Brain pericyte (primary cell): Measurements from ENCODE around the gene PRSS33.

Experiments
- DNase-seq: peaks from one replicate; pipeline ENCODE4 v3.0.0-alpha.2; 2012; ENCODE audit warnings: low read depth, low spot score

PRSS33 gene, protein sequence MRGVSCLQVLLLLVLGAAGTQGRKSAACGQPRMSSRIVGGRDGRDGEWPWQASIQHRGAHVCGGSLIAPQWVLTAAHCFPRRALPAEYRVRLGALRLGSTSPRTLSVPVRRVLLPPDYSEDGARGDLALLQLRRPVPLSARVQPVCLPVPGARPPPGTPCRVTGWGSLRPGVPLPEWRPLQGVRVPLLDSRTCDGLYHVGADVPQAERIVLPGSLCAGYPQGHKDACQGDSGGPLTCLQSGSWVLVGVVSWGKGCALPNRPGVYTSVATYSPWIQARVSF

DNA sequence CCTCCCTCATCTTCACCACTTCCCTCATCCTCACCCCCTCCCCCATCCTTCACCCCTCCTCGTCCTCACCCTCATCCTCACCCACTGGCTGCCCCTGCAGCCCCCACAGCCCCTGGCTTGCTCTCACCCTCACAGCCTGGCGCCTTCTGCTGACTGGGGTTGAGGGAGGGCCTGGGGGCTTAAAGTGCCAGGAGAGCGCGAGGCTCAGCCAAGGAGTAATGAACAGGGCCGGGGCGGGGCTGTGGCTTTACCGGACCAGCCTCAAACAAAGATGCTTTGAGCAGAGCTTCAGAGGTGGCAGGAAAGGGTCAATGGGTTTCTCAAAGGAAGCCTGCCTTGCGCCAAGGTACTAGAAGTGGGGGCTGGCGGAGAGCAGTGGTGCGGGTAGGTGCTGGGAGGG is at the start of gene PRSS33:
Gene PRSS33 (minus strand): TSS at position 155 of the 400 bp plus-strand sequence. CDS start 1,013 bp downstream, outside the sequence.
- no peak for DNase-seq

DNA sequence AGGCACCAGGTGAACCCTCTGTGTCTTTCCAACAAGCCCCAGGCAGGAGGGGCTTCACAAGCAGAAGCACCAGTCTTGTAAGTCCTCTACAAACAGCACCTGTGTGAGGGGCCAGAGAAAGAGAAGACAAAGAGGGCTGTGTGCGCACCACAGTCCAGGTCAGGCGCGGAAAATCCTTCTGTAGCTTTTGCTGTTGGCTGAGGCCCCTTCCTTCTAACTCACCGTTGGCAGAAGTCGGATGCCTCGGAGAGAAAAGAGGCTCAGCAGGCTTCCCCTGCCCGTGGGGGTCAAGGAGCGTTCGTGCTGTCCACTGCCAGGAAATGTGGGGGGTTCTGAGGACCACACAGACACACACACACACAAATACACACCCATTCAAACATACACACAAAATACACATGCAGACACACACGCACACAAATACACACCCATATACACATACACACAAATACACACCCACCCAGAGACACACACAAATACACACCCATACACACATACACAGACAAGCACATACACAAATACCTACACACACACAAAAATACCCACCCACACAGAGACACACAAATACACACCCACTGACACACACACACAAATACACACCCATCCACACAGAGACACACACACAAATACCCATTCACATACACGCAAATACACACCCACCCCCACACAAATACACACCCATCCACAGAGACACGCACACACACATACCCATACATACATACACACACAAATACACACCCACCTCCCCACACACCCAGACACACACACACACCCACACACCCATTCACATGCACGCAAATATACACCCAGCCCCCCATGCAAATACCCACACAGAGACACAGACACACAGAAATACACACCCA is 49.5 kb upstream of the PRSS33 start:
- DNase-seq = no peak

DNA sequence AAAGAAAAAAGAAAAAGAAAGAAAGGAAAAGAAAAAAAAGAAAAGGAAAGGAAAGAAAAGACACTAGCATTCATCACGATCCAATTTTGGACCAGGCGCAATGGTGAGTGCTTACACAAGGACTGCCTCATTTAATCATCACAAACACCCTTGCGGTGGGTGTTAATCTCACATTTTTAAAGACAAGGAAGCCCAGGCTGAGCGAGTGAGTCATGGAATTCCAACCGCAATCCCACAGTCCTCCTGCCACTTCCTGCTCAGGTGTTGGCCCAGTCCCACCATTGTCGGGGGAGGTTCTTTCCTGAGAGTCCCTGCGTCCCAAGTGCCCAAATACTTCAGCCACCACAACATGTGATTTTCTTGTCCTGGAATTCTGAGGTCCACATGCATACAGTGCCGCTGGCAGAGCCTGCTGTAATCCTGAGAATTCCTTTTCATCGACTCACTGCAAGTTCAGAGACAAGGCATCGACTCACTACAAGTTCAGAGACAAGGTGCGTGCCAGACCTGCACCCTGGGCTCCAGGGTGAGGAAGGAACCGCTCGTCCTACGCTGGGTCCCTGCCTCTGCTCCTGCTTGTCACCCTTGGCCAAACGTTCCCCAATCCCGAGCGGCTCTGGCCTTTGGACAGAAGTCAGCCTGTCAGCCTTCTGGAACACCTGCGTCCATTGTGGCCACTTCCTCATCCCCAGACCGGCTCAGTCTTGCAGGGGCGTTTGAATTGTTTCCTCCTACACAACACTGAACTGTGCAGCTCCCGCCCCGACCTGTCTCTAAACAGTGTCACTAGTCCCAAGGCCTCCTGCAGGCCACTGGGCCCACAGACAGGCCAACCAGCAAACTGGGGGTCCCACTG is 48.5 kb upstream of the PRSS33 start:
- DNase-seq = no peak

DNA sequence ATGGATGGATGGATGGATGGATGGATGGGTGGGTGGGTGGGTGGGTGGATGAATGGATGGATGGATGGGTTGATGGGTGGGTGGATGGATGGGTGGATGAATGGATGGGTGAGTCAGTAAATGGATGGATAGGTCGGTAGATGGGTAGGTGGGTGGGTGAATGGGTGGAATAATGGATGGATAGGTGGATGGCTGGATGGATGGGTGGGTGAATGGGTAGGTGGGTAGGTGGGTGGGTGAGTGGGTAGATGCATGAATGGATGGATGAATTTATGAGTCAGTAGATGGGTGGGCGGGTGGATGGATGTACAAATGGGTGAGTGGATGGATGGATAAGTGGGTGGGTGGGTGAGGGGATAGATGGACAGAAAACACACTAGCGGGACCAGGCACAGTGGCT is 47.6 kb upstream of the PRSS33 start:
- no peak for DNase-seq

DNA sequence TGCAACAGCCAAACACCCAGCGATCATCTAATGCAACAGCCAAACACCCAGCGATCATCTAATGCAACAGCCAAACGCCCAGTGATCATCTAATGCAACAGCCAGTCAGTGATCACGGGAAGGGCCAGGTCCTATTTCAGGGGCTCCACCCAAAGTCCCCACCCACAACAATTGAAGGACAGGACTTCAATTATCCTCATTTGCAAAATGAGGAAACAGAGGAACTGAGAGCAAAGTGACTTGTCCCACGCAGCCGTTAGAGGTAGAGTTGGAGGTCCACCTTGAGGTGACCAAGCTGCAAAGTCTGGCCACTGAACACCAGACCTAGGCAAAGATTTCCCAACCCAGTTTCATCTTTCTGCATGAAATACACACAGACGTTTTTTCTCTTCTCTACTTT is 46.4 kb upstream of the PRSS33 start:
- DNase-seq = no peak

DNA sequence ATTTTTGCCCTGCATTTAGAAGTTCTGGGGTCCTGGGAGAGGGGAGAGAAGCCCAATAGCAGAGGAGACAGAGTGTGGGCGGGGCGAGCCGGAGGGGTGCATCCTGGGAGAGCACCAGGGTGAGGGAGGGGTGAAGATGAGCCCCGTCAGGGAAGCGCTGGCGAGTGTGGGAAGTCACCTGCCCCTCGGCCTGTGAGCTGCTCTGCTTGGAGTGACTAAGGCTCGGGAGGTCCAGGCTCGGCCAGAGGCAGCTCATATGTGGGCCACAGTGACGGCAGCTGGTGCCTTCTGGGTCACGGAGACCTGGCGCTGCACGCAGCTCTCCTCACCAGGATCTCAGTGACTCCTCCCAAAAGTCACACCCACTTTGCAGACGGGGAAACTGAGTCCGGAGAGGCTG is 43.8 kb upstream of the PRSS33 start:
- no peak for DNase-seq

DNA sequence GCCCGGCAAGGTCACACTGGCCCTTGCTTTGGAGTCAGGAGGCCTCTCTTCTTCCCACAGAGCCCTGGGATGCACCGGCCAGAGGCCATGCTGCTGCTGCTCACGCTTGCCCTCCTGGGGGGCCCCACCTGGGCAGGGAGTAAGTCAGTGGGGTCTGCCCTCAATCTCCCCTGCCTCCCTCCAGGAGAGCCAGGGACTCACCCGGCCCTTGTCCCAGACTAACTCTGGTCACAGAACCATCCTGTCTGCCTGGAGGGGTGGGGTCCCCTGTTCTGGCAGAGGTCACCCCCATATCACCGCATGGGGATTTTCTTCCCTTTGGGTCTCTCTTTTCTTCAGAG is 43.0 kb upstream of the PRSS33 start:
- DNase-seq = no peak

DNA sequence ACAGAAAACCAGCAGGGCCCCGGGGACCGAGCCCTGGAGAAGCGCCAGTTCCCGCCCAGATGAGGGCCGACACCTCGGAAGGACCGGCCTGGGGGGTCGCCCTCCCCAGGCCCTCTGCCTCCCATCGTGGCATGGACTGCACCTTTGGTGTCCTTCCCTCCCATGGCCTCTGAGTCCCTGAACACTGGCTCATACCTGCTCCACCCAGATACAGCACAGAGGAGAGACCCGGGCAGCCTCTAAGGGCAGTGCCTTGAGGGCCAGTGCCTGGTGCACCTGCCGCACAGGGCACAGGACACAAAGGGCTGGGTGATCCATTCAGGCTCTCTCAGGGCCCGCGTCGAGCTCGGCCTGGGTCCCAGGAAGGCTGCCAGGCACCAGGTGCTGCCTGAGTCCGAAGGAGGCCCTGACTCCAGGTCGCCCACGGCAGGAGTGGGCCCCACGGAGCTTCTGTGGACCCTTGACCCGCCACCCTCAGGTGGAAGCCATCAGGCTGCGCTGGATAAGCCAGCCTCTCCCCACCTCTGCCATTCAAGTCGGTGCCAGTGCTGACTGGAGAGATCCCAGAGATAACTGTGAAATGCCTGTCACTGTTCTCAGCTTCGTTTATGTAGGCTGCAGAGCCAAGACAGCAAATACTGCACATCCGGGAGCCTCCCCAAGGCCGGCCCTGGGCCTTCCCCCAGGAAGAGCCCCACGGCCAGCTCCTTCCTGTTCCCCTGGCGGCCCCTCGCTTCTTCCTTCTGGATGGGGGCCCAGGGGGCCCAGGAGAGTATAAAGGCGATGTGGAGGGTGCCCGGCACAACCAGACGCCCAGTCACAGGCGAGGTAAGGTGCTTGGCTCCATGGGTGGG is 42.4 kb upstream of the PRSS33 start, which contains the start of gene ZG16B:
Gene ZG16B (plus strand): TSS at position 803 of the 854 bp plus-strand sequence. CDS start 139 bp downstream, outside the sequence.
- no peak for DNase-seq

DNA sequence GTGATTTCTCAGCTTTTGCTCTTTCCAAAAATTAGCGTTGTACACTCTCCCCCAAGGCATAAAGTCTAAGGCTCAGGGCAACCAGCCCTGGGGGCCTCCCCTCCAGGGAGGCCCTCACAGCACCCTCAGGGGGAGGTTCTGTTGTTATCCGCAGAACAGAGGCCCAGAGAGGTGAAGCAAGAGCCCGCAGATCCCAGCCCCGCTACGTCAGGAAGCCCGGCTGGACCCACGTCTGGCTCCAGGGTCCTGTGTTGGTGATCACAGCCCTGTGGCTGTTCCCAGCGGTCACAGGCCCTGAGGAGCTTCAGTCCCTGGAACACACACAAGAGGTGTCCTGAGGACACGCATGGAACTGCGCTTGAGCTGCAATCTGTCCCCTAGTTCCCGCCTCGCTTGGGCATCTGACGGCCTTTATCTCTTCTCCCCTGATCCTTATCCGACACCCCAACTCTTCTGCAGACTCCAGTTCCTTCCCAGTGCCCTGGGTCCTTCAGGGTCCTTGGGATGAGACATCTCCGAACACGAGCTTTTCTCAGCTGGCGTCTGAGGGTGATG is 41.6 kb upstream of the PRSS33 start:
- DNase-seq = no peak

DNA sequence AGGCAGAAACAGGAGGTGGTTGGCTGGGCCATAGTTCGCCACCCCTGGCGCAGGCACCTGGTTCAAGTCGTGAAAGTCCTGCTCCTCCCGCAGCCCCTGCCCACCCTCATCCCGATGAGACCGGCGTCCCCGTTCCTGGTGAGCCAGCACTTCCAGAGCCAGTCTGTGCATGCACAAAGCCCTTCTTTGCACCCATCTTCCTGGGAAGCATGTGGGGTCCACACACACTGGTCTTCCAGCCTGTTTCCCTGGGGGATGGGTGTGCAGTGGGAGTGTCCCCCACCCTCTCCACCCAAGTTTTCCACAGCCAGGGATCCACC is 41.1 kb upstream of the PRSS33 start:
- no peak for DNase-seq

DNA sequence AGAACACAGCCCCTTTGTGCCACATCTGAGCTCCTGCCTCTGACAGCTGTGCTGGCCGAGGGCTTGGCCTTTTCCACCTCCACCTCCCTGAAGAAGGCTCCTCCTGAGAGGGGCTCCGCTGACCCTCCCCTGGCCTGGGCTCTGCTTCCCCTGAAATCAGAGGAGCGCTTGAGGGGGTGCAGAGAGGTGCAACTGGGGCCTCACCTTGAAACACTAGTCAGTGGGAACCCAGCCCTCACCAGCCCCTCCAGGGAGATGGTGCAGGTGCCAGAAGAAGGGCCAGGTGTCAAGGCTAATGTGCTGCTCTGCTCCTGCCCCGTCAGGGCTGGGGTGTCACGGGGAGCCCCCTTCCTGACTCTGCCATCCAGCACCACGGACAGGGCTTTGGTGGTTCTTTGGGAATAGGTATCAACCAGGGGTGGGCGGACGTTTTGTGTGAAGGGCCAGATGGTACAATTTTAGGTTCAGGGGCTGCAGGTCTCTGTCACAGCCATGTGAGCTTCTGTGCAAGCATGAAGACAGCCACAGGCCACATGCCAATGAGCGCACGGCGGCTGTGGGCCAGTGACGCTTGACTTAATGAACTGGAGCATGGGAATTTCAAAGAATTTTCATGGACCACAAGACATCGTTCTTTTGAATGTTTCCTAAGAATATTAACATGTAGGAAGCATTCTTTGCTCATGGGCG is 40.6 kb upstream of the PRSS33 start:
- DNase-seq = no peak

DNA sequence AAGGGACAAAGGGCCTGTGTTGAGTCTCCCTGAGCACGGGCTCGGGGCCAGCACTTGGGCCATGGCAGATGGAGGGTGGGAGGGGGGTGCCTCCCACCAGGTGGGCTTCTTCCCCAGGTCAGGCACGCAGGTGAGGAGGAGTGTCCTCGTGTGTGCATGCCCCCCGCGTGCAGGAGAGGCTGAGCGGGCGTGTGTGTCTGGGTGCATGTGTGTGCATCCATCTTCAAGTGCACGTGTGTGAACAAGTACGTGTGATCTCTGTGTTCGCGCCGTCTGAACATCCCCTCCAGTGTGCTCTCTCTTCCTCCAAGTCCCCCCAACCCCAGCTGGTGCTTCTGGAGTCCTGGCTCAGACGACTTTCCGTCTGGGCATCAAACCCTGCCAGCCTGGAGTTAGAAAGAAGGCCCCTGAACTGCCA is 40.0 kb upstream of the PRSS33 start:
- DNase-seq = no peak

DNA sequence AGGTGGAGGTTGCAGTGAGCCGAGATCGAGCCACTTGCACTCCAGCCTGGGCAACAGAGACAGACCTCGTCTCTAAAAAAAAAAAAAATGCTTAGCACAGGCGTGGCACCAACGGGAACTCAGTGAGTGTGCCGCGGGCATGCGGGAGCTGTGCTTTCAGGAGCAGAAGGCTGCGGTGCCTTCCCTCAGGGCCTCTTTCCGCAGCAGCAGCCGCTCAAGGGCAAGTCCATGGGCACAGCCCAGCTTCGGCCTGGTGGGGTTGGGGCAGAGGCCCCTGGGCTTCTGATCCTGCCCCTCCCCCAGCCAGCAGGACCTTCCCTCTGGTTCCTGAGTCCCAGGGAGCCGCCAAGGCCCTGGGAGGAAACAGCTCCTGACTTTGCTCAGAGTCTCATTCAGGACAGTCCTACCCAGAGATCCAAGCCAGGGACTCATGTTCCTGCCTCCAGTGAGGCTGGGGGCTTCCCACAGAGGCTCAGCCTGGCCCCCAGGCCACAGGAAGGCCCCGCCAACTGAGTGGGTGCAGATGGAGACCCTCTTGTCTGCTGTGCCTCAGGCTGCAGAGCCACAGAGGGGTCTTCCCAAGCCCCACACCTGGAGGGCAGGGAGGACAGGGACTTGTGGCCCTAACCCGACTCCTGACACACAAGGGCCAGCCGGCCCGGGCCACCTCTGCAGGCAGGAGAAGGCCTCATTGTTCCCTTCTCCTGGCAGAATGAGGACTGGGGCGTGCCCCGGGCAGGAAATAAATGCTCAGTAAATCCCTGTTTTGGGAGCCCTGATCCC is 39.4 kb upstream of the PRSS33 start:
- no peak for DNase-seq

DNA sequence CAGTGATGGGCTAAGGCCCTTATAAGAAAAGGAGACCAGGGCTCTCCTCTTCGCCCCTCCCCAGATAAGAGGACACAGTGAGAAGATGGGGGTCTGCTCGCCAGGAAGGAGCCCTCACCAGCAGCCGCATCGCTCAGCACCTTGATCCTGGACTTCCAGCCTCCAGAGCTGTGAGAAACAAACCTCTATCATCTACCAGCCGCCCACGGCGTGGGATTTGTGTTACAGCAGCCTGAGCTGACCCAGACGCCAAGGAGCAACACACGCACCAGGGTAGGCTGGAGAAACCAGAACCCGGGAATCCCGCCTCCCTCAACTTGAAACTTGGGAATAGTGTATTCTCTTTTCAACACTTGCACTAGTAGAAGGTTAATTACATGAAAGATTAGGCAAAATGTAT is 38.5 kb upstream of the PRSS33 start:
- DNase-seq = no peak

DNA sequence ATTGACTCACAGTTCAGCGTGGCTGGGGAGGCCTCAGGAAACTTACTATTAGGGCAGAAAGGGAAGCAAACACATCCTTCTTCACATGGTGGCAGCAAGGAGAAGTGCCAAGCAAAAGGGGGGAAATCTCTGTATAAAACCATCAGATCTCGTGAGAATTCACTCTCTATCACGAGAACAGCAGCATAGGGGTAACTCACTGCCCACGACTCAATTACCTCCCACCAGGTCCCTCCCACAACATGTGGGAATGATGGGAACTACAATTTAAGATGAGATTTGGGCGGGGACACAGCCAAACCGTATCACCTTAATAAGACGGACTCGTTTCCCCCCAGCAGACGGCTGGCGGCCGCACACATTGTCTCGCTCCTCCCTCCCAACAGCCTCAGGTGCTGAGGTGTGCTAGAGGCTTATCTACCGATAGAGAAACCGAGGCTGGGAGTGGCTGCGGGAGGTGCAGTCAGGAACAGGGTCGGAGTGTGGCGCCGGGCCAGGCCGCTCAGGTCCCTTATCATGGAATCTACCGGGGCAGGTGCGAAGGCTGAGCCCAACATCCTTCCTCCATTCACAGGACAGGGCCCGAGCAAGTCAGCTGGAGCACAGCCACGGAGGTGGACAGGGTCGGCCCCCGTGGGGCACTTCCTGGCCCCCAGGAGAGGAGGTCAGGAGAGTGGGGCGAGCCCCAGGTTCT is 37.8 kb upstream of the PRSS33 start:
- no peak for DNase-seq

DNA sequence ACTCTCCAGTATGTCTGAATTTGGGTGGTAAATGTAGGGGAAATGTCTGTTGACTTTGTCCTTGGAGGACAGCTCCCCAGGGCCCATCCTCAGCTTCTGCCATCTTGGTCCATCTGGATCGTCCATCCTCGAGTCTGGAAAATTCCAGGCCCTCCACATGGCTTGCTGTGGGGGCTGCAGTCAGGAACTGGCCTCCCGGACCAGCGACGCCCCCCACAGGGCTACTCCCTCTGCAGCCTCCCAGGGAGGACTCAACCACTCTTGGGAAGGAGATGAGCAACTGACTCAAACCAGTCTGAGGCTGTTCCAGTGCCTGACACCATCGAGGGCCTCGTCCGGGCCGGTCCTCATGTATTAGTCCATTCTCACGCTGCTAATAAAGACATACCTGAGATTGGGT is 37.3 kb upstream of the PRSS33 start:
- no peak for DNase-seq

DNA sequence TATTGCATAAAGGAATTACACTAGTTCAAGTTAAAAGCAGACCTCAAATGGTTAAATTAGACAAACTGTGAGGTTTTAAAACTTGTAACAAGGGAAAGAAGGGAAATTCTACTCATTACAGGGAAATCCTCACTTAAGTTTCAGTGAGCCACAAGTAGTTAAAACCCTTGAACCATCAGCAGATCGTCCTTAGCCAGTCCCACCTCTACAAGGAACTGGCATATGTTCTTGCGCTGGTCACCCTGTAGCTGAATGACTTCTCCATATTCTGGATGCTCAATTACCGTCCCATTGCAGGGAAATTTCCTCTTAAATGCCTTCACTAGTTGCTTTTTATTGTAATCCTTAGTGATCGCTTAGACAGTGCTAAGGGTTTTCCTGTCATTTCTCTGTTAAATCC is 35.1 kb upstream of the PRSS33 start:
- DNase-seq = no peak

DNA sequence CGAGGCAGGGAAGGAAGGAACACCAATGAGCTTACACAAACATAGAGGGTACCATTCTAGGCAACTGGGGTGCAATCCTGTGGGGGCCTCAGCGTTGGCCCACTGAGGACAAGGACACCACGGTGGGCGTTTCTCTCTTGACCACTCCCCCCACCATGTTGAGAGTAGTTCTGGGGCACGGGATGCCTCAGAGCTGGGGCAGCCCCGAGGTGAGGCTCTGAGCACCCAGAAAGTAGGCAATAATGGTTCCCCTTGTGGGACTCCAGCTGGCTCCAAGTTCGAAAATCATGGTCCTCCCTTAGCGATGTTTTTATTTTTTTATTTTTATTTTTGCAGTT is 34.8 kb upstream of the PRSS33 start:
- no peak for DNase-seq

DNA sequence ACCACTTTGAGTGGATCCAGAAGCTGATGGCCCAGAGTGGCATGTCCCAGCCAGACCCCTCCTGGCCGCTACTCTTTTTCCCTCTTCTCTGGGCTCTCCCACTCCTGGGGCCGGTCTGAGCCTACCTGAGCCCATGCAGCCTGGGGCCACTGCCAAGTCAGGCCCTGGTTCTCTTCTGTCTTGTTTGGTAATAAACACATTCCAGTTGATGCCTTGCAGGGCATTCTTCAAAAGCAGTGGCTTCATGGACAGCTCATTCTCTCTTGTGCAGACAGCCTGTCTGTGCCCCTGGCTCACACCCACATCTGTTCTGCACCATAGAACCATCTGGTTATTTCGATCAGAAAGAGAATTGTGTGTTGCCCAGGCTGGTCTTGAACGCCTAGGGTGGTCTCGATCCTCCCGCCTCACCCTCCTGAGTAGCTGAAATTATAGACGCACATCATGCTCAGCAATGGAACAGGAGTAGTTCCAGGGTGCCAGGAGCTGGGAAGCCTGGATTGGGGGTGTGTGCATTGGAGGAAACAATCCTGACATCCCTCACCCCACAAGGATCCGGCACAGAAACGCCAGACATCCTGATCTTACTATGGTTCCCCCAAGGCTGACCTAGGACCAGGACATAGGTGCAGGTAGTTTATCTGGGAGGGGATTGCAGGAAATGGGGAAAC is 34.3 kb upstream of the PRSS33 start:
- no peak for DNase-seq
